Osteoblast (primary cell): ENCODE data around the gene MCCC1. TPM values are rescaled to one million over a fixed set of nuclear protein-coding genes. Genes with fewer than 3 reads are reported as not detected.

Experiments
- DNase-seq: peaks from one replicate; pipeline ENCODE4 v3.0.0; 2011; ENCODE audit warnings: low spot score, mixed read lengths; ENCODE audit not compliant: insufficient read length; ENCODE audit errors: missing footprints
- H2AFZ ChIP-seq: 2 replicates; pipeline ENCODE4 v1.6.0; 2011; ENCODE audit warnings: mild to moderate bottlenecking, low read length
- H3K27ac ChIP-seq: 2 replicates; pipeline ENCODE4 v1.5.1; 2011; ENCODE audit warnings: mild to moderate bottlenecking, low read depth, low read length, moderate library complexity
- H3K27me3 ChIP-seq: 2 replicates; pipeline ENCODE4 v1.6.0; 2012; ENCODE audit warnings: mild to moderate bottlenecking, control low read depth, inconsistent platforms, low read length, moderate library complexity; ENCODE audit not compliant: insufficient read depth
- H3K36me3 ChIP-seq: 2 replicates; pipeline ENCODE4 v1.5.1; 2011; ENCODE audit warnings: mild to moderate bottlenecking, low read length, control low read depth, moderate library complexity; ENCODE audit not compliant: insufficient read depth
- H3K4me1 ChIP-seq: 2 replicates; pipeline ENCODE4 v1.5.1; 2011; ENCODE audit warnings: mild to moderate bottlenecking, low read length, control low read depth, moderate library complexity; ENCODE audit not compliant: insufficient read depth
- H3K4me2 ChIP-seq: 2 replicates; pipeline ENCODE4 v1.6.0; 2011; ENCODE audit warnings: mild to moderate bottlenecking, low read length; ENCODE audit not compliant: insufficient read depth
- H3K4me3 ChIP-seq: fragments of 200-600 bp; sonication (generic); 3 replicates; pipeline ENCODE4 v1.5.1; 2012; ENCODE audit warnings: mild to moderate bottlenecking, low read length, inconsistent platforms; ENCODE audit not compliant: insufficient read depth
- H3K79me2 ChIP-seq: 2 replicates; pipeline ENCODE4 v1.6.0; 2012; ENCODE audit warnings: mild to moderate bottlenecking, low read length, control low read depth, inconsistent platforms; ENCODE audit not compliant: insufficient read depth
- H3K9me3 ChIP-seq: 2 replicates; pipeline ENCODE4 v1.5.1; 2011; ENCODE audit warnings: low read depth, low read length, control low read depth
- H4K20me1 ChIP-seq: 2 replicates; pipeline ENCODE4 v1.6.0; 2012; ENCODE audit warnings: mild to moderate bottlenecking, low read length, control low read depth; ENCODE audit not compliant: insufficient read depth
- total RNA-seq: library from RNA; depleted of rRNA; stranded (reverse); fragments of >200 nt; gene quantifications from 2 replicates; pipeline ENCODE4 v1.2.3, GENCODE V29; 2012
- TF ChIP-seq, protein P1 (sequence below): IDR thresholded peaks from 2 replicates; pipeline ENCODE4 v1.5.1; 2011; ENCODE audit warnings: mild to moderate bottlenecking, low read depth, low read length, moderate library complexity; ENCODE audit errors: extremely low read depth

The MCCC1 gene
- total RNA-seq, 1 donor = 20.6 TPM

DNA sequence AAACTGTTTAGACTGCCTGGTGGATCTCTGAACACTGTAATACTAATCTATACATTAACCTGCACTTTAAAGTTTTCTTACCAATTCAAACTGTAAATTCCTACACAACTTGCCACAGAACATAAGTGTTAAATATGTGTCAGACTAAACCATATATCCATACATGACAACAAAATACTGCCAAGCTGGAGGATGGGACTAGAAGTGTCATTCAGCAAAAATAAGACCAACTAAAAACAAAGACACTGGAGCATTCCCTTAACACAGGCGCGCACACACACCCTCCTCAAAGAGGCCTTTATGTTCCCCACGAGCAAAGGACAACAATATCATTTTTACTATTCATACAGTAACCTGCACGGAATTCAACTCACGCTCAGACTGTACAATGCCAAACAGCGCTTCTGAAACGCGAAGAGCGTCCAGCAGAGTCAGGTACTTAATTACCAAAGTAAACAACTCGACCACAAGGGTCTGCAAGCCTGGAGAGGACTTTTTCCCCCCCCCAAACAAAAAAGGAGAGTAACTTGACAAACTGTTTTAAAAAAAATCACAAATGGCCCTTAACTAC is 120.1 kb downstream of the MCCC1 start:
- Histone ChIP-seq H3K79me2 (peaks cover 55% of the 10 kb centered on the region), H2AFZ (peak overlapping the region; percentile 81), H3K4me1 (peaks cover 15% of the 10 kb centered on the region), H3K9me3 (no peaks in the 10 kb centered on the region), H3K4me2 (peak overlapping the region; percentile 98), H3K27ac (peak overlapping the region; percentile 39), H3K4me3 (peak overlapping the region; percentile 92), H4K20me1 (peaks cover 19% of the 10 kb centered on the region), H3K36me3 (no peaks in the 10 kb centered on the region), H3K27me3 (no peaks in the 10 kb centered on the region)
- TF ChIP-seq, protein P1, sequence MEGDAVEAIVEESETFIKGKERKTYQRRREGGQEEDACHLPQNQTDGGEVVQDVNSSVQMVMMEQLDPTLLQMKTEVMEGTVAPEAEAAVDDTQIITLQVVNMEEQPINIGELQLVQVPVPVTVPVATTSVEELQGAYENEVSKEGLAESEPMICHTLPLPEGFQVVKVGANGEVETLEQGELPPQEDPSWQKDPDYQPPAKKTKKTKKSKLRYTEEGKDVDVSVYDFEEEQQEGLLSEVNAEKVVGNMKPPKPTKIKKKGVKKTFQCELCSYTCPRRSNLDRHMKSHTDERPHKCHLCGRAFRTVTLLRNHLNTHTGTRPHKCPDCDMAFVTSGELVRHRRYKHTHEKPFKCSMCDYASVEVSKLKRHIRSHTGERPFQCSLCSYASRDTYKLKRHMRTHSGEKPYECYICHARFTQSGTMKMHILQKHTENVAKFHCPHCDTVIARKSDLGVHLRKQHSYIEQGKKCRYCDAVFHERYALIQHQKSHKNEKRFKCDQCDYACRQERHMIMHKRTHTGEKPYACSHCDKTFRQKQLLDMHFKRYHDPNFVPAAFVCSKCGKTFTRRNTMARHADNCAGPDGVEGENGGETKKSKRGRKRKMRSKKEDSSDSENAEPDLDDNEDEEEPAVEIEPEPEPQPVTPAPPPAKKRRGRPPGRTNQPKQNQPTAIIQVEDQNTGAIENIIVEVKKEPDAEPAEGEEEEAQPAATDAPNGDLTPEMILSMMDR = no peak
- DNase-seq = no peak

DNA sequence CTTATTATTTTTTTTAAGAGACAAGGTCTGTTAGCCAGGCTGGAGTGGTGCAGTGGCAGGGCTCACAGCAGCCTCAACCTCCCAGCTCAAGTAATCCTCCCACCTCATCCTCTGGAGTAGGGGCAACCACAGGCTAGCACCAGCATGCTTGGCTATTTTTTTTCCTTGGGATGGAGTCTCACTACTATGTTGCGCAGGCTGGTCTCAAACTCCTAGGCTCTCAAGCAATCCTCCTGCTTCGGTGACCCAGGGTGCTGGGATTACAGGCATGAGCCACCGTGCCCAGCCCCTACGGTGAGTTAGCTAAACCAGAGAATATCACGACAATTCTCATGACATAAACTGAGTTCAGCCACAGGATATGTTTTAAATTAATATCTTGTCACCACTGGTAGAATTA is 120.9 kb downstream of the MCCC1 start:
- no peak for DNase-seq
- no peaks in the 10 kb centered on the region for H3K9me3 ChIP-seq
- peaks cover 15% of the 10 kb centered on the region for H3K4me1 ChIP-seq
- peaks cover 62% of the 10 kb centered on the region for H3K79me2 ChIP-seq
- H3K27ac ChIP-seq = peak overlapping the region; percentile 14
- no peaks in the 10 kb centered on the region for H3K36me3 ChIP-seq
- H3K27me3 ChIP-seq = no peaks in the 10 kb centered on the region
- peak overlapping the region; percentile 98 for H3K4me2 ChIP-seq
- H3K4me3 ChIP-seq = no peak overlapping the region
- H2AFZ ChIP-seq = no peak overlapping the region
- peaks cover 19% of the 10 kb centered on the region for H4K20me1 ChIP-seq
- TF ChIP-seq, protein P1 = no peak

DNA sequence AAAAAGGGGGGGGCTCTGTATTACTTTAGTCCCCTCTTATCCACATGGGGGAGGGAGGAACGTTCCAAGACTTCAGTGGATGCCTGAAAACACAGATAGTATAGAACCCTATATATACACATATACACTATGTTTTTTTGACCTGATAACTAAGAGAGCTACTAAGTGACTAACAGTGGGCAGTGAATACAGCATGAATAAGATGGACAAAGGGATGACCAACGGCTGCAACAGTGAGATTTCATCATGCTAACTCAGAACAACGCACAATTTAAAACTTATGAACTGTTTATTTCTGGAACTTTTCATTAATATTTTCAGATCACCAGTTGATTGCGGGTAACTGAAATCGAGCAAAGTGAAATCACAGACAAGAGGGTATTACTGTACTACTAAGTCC is 126.2 kb downstream of the MCCC1 start:
- H3K27me3 ChIP-seq = no peaks in the 10 kb centered on the region
- DNase-seq = peak; percentile 52
- no peak overlapping the region for H3K4me2 ChIP-seq
- no peaks in the 10 kb centered on the region for H3K9me3 ChIP-seq
- TF ChIP-seq, protein P1 = no peak
- no peak overlapping the region for H2AFZ ChIP-seq
- H3K27ac ChIP-seq = no peak overlapping the region
- H3K4me1 ChIP-seq = peaks cover 23% of the 10 kb centered on the region
- no peaks in the 10 kb centered on the region for H3K36me3 ChIP-seq
- H4K20me1 ChIP-seq = peaks cover 8% of the 10 kb centered on the region
- no peak overlapping the region for H3K4me3 ChIP-seq
- peaks cover 94% of the 10 kb centered on the region for H3K79me2 ChIP-seq

DNA sequence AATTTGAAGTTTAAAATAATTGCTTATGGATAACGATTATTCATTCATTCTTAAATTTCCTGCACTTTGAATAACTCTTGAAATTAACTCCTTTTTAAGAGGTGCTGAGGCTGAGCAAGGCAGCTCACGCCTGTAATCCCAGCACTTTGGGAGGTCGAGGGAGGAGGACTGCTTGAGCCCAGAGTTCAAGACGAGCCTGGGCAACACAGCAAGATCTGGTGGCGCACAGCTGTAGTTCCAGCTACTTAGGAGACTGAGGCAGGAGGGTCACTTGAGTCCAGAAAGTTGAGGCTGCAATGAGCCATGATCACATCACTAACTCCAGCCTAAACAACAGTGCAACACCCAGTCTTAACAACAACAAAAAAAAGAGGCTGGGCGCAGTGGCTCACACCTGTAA is 126.9 kb downstream of the MCCC1 start:
- Histone ChIP-seq H3K79me2 (peaks cover 94% of the 10 kb centered on the region), H3K4me2 (no peak overlapping the region), H3K9me3 (no peaks in the 10 kb centered on the region), H2AFZ (no peak overlapping the region), H3K27ac (no peak overlapping the region), H4K20me1 (peaks cover 5% of the 10 kb centered on the region), H3K4me1 (peaks cover 23% of the 10 kb centered on the region), H3K4me3 (no peak overlapping the region), H3K36me3 (no peaks in the 10 kb centered on the region), H3K27me3 (no peaks in the 10 kb centered on the region)
- TF ChIP-seq, protein P1 = no peak
- DNase-seq = no peak
